Measurements from ENCODE around the gene PTPDC1.
A peak's percentile ranks its signal among the peaks of the same experiment; 100 is the strongest.

PTPDC1 gene

GRCh38 chr9:94139672-94140417 is 55.6 kb downstream of the PTPDC1 start:
- no peak for DNase-seq (ENCODE audit: insufficient read length, low spot score)
- no peak for FAIRE-seq

GRCh38 chr9:94140418-94140780 is 56.1 kb downstream of the PTPDC1 start:
- FAIRE-seq (no peak), DNase-seq (ENCODE audit: insufficient read length, low spot score) (no peak)

DNA sequence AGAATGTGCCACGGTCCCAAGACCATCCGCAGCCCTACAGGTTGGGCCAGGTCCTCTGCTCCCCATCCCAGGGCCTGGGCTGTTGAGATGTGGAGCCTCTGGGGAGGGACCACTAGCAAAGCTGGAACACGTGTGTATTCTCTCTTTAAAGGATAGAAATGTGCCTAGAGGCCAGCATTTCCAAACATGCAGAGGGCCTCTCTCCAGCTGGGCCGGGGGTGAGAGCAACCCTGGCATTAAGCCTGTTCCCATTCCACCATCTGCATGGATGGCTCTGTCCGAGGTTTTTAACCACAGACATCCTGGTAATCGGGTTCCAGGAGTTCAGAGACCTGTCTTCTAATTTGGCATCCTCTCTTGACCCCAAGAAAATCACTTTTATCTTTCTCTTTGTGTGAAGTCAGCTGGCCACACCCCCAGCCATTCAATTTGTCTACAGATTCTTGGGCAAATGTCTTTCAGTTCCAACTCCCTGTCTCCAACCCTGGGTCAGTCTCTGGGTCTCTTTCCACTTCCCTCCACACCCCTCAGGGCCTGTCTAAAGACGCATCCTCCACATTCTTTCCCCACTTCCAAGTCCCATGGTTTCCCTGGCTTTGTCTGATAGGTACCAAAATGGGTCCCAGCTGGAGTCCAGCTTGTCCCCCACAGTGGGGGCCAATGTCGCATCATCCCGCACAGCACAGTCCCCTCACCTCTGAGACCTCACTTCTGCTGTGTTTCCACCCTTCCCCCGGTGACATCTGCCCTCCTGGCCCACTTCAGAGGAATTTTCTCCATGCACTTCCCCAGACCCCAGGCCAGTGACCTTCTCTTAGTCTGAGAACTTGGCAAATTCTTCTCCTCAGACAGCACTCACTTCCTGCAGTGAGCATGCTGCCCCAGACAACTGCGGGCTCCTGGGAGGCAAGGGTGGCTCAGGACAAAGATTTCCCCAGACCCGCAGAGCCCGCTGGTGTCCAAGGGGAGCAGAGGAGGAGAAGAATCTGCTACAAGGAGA is 56.8 kb downstream of the PTPDC1 start:
- FAIRE-seq (no peak), DNase-seq (ENCODE audit: insufficient read length, low spot score) (no peak)

GRCh38 chr9:94142353-94142752 is 58.1 kb downstream of the PTPDC1 start:
- FAIRE-seq (no peak), DNase-seq (ENCODE audit: insufficient read length, low spot score) (no peak)

DNA sequence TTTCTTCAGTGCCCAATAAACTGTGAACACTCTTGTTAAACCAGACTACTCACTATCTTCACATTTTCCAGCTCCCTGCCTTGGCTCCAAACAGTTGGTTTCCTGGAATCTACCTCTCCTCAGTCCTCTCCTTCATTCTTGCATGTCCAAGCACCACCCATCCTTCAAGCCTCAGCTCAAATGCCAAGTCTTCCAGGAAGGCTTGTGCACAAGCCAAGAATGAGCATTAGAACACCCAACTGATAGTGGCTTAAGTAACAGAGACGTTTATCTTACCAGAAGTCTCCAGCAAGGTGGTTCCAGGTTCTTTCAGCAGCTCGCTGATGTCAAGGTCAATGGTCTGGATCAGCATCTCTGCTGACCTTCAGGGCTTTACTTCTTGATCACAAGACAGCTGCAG is 60.1 kb downstream of the PTPDC1 start:
- FAIRE-seq (no peak), DNase-seq (ENCODE audit: insufficient read length, low spot score) (no peak)

DNA sequence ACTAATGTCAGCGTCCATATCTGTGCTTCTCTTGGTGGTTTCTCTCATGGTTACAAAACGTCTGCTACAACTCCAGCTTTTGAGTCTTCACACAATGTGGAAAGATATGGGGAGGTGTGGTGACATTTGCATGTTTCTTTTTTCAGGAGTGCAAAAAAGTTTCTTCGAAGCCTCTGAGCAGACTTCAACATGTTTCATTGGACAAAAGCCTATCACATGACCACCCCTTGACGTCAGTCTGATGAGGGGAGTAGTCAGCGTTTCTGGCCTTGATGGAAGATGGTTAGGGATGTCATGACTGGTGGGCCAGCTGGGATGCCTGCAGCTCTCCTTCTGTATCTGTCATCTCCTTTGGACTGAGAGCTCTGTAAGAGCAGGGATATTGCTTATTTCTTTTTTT is 61.4 kb downstream of the PTPDC1 start:
- DNase-seq (ENCODE audit: insufficient read length, low spot score), result no peak
- no peak for FAIRE-seq

GRCh38 chr9:94147776-94148175 is 63.5 kb downstream of the PTPDC1 start:
- DNase-seq (ENCODE audit: insufficient read length, low spot score), result no peak

DNA sequence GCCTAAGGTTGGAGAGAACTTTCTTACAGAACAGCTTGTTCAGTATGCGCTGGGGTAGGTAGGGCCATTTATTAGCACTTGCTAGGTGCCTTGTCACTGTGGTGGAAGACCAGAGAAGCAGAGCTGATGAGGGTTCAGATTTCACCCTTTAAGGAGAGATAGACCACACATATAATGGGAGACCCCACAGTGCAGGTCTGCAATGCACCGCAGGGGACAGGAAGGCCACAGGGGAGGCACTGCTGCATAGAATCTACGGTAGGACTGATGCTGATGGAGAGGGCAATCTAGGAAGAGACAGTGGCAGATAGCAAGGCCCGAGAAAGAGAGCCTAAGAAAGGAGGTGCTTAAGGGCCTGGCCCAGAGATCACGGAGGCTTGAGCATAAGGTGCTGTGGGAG is 64.2 kb downstream of the PTPDC1 start:
- FAIRE-seq, result no peak
- DNase-seq (ENCODE audit: insufficient read length, low spot score), result no peak

More at GRCh38 chr9:94147776-94148175, 63.5 kb downstream of the PTPDC1 start:
- FAIRE-seq, result no peak

DNA sequence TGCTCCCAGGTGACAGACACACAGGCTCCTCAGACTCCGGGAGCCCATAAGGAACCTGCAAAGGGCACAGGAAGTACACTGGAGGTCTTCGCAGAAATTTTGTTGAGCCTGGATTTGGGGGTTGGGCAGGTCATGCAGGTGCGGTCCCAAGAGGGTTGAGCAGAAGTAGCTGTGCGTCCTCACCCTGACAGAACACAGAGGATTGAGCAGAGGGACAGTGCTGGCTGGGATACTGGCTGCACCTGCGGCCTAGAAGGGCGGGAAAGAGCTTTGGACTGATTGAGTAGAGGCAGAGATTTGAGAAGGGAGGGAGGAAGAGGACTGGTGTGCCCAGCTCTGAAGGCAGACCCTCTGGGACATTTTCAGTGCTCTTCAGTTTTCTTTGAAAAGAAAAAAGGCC is 65.4 kb downstream of the PTPDC1 start:
- DNase-seq (ENCODE audit: insufficient read length, low spot score) (no peak), FAIRE-seq (no peak)

GRCh38 chr9:94150279-94150828 is 66.1 kb downstream of the PTPDC1 start:
- no peak for DNase-seq (ENCODE audit: insufficient read length, low spot score)
- no peak for FAIRE-seq

GRCh38 chr9:94150890-94151650 is 66.8 kb downstream of the PTPDC1 start:
- DNase-seq (ENCODE audit: insufficient read length, low spot score) (no peak), FAIRE-seq (no peak)

- FAIRE-seq (peak; percentile 37), DNase-seq (ENCODE audit: insufficient read length, low spot score) (peak; percentile 36)
Observed at GRCh38 chr9:94153905-94154304, 69.6 kb downstream of the PTPDC1 start.

DNA sequence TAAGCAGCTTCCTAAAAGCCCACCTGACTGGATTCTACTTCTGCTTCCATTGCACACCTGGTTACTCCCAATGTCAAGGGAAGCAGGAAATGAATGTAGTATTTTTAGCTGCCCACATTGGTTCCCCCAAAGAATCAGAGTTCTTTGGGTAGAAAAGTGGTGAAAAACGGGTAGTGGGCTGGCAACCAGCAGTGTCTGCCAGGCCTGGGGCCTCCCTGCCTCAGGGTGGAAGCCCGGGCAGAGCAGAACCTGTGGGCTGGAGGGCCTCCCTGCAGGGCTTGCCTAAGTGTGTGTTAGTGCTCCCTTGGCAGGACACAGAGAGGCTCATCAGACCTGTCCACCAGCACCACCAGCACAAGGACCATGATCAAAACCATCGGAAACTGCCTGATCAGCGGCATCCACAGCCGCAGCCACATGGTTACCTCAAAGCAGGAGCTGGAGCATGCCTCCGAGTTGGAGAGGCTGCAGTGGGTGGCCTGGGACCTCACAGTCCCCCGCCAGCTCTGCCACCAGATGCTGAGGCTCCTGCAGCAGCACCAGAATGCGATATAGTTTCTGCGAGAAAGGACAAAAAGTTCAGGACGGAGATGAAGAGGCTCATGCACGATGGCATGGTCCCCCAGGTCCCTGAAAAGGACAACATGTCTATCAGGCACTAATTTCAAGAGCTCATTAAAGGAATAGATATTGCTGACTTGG is 72.2 kb downstream of the PTPDC1 start:
- DNase-seq (ENCODE audit: insufficient read length, low spot score) (no peak), FAIRE-seq (no peak)

- FAIRE-seq (no peak), DNase-seq (ENCODE audit: insufficient read length, low spot score) (no peak)
Observed at GRCh38 chr9:94157050-94157801, 73.0 kb downstream of the PTPDC1 start.

Measured in GM19239 (cell line).